Neural progenitor cell (in vitro differentiated cells): ENCODE data around the gene UPF3A. TPM values are rescaled to one million over a fixed set of nuclear protein-coding genes. Genes with fewer than 3 reads are reported as not detected.

Source experiments
- DNase-seq: peaks from one replicate; pipeline ENCODE4 v3.0.0-alpha.2; 2016; ENCODE audit warnings: low spot score
- H2AFZ ChIP-seq: fragments of 200-600 bp; sonication (generic); replicated peaks from 2 replicates; pipeline ENCODE4 v1.6.1; 2016; ENCODE audit warnings: antibody characterized with exemption
- H3F3A ChIP-seq: fragments of 200-600 bp; sonication (generic); 2 replicates; pipeline ENCODE4 v1.6.1; 2016; ENCODE audit warnings: antibody characterized with exemption, low read depth
- H3K27ac ChIP-seq: fragments of 200-600 bp; sonication (generic); 2 replicates; pipeline ENCODE4 v1.5.1; 2016; ENCODE audit warnings: mild to moderate bottlenecking
- H3K27me3 ChIP-seq: fragments of 200-600 bp; sonication (generic); 2 replicates; pipeline ENCODE4 v1.6.1; 2016; ENCODE audit warnings: mild to moderate bottlenecking, moderate library complexity
- H3K36me3 ChIP-seq: fragments of 200-600 bp; sonication (generic); 2 replicates; pipeline ENCODE4 v1.5.1; 2016
- H3K4me1 ChIP-seq: fragments of 200-600 bp; sonication (generic); 2 replicates; pipeline ENCODE4 v1.6.1; 2016; ENCODE audit warnings: mixed run types
- H3K4me2 ChIP-seq: fragments of 200-600 bp; sonication (generic); 2 replicates; pipeline ENCODE4 v1.6.1; 2016
- H3K4me3 ChIP-seq: fragments of 200-600 bp; sonication (generic); 2 replicates; pipeline ENCODE4 v1.5.1; 2016
- H3K79me2 ChIP-seq: fragments of 200-600 bp; sonication (generic); 2 replicates; pipeline ENCODE4 v1.6.1; 2016; ENCODE audit warnings: low read depth
- H3K9ac ChIP-seq: fragments of 200-600 bp; sonication (generic); 2 replicates; pipeline ENCODE4 v1.6.1; 2016
- H3K9me3 ChIP-seq: fragments of 200-600 bp; sonication (generic); 2 replicates; pipeline ENCODE4 v1.5.1; 2016; ENCODE audit warnings: low read depth
- H4K20me1 ChIP-seq: fragments of 200-600 bp; sonication (generic); 2 replicates; pipeline ENCODE4 v1.6.1; 2016; ENCODE audit warnings: low read depth
- H3K27ac Mint-ChIP-seq: 3 replicates; pipeline ENCODE4 v1.8.0; 2021; ENCODE audit warnings: mixed read lengths
- H3K27me3 Mint-ChIP-seq: 2 replicates; pipeline ENCODE4 v1.8.0; 2022; ENCODE audit warnings: low read depth, mild to moderate bottlenecking, inconsistent platforms, moderate library complexity, mixed read lengths; ENCODE audit not compliant: insufficient read depth
- H3K36me3 Mint-ChIP-seq: 3 replicates; pipeline ENCODE4 v1.8.0; 2021; ENCODE audit warnings: mixed read lengths
- H3K4me1 Mint-ChIP-seq: 3 replicates; pipeline ENCODE4 v1.8.0; 2021; ENCODE audit warnings: mixed read lengths
- H3K4me3 Mint-ChIP-seq: 3 replicates; pipeline ENCODE4 v1.8.0; 2021; ENCODE audit warnings: mild to moderate bottlenecking, moderate library complexity, mixed read lengths
- H3K9me3 Mint-ChIP-seq: 3 replicates; pipeline ENCODE4 v1.8.0; 2020; ENCODE audit warnings: mixed read lengths
- EZH2 ChIP-seq: fragments of 200-600 bp; sonication (generic); IDR thresholded peaks from 2 replicates; pipeline ENCODE4 v1.6.1; 2017; ENCODE audit warnings: antibody characterized with exemption, mild to moderate bottlenecking, moderate library complexity
- EZH2phosphoT487 ChIP-seq: fragments of 200-600 bp; sonication (generic); IDR thresholded peaks from 2 replicates; pipeline ENCODE4 v1.6.1; 2017; ENCODE audit warnings: antibody characterized with exemption
- total RNA-seq: library from RNA; depleted of rRNA; stranded (reverse); fragments of >200 nt; gene quantifications from 2 replicates; pipeline ENCODE4 v1.2.3, GENCODE V29; 2015; ENCODE audit warnings: low replicate concordance
- TF ChIP-seq, protein P1 (sequence below): fragments of 200-600 bp; sonication (generic); IDR thresholded peaks from 2 replicates; pipeline ENCODE4 v1.5.1; 2017; ENCODE audit warnings: antibody characterized with exemption, mild to moderate bottlenecking

Gene UPF3A
- total RNA-seq, 1 donor from 2014 or later, result 74.4 TPM

DNA sequence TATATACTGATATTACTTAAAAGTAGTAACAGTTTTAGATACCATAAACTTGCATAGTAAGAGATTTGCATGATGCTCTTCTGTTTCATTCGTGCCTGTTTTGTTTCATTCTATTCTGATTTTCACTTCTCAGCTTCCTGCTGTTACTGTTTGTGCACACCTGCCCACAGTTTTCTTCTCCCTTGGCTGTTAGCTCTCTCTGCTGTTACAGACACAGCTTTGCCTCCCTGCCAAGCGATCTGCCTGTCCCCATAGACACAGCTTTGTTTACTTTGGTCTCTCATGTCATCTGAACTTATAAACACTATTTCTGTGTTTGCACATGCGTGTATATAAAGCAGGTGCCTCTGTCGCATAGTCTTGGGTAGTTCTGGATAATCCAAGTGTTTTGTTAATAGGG lies 21.4 kb upstream of the UPF3A start:
- H3K4me1 Mint-ChIP-seq, result no peaks in the 10 kb centered on the region
- H4K20me1 ChIP-seq, result no peaks in the 10 kb centered on the region
- no peaks in the 10 kb centered on the region for H3K9me3 ChIP-seq
- peaks cover 2% of the 10 kb centered on the region for H3K27me3 Mint-ChIP-seq
- no peak overlapping the region for H3K27ac ChIP-seq
- no peak overlapping the region for H3K4me3 ChIP-seq
- H3F3A ChIP-seq, result no peaks in the 10 kb centered on the region
- H3K9me3 Mint-ChIP-seq, result no peaks in the 10 kb centered on the region
- no peak for DNase-seq
- H3K27me3 ChIP-seq, result no peaks in the 10 kb centered on the region
- H3K27ac Mint-ChIP-seq, result no peak overlapping the region
- no peaks in the 10 kb centered on the region for H3K4me1 ChIP-seq
- no peak overlapping the region for H3K4me2 ChIP-seq
- no peak for TF ChIP-seq EZH2phosphoT487
- TF ChIP-seq, protein P1, sequence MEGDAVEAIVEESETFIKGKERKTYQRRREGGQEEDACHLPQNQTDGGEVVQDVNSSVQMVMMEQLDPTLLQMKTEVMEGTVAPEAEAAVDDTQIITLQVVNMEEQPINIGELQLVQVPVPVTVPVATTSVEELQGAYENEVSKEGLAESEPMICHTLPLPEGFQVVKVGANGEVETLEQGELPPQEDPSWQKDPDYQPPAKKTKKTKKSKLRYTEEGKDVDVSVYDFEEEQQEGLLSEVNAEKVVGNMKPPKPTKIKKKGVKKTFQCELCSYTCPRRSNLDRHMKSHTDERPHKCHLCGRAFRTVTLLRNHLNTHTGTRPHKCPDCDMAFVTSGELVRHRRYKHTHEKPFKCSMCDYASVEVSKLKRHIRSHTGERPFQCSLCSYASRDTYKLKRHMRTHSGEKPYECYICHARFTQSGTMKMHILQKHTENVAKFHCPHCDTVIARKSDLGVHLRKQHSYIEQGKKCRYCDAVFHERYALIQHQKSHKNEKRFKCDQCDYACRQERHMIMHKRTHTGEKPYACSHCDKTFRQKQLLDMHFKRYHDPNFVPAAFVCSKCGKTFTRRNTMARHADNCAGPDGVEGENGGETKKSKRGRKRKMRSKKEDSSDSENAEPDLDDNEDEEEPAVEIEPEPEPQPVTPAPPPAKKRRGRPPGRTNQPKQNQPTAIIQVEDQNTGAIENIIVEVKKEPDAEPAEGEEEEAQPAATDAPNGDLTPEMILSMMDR, result no peak
- TF ChIP-seq EZH2, result no peak
- peak overlapping the region; percentile 12 for H3K9ac ChIP-seq
- no peak overlapping the region for H3K4me3 Mint-ChIP-seq
- no peak overlapping the region for H2AFZ ChIP-seq
- peaks cover 26% of the 10 kb centered on the region for H3K36me3 Mint-ChIP-seq
- no peaks in the 10 kb centered on the region for H3K79me2 ChIP-seq
- peaks cover 17% of the 10 kb centered on the region for H3K36me3 ChIP-seq

DNA sequence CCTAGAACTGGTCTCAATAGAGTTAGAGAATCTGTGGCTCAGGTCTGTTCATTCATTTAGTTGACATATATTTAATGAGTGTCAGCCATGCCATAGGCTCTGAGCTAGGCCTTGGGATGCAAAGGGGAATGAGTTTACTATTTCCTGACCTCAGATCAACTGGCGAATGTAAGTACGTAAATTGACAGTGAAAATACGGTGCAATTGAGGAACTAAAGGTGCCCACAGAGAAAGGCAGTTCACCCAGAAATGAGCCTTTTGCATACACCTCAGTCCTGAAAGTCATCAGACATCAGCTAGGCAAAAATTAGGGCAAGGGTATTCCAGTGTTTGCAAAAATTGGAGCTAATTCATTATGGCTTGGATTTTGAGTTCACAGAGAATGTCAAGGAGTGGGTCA lies 20.6 kb upstream of the UPF3A start:
- Histone ChIP-seq H2AFZ (no peak overlapping the region), H3K79me2 (no peaks in the 10 kb centered on the region), H3K9ac (no peak overlapping the region), H3K4me1 (no peaks in the 10 kb centered on the region), H3K9me3 (no peaks in the 10 kb centered on the region), H3K27me3 (no peaks in the 10 kb centered on the region), H3K27ac (no peak overlapping the region), H3K4me3 (no peak overlapping the region), H4K20me1 (no peaks in the 10 kb centered on the region), H3F3A (no peaks in the 10 kb centered on the region), H3K36me3 (peaks cover 11% of the 10 kb centered on the region), H3K4me2 (no peak overlapping the region)
- Mint-ChIP-seq H3K9me3 (no peaks in the 10 kb centered on the region), H3K4me3 (no peak overlapping the region), H3K36me3 (peaks cover 30% of the 10 kb centered on the region), H3K27ac (no peak overlapping the region), H3K4me1 (no peaks in the 10 kb centered on the region), H3K27me3 (no peaks in the 10 kb centered on the region)
- no peak for TF ChIP-seq EZH2
- TF ChIP-seq EZH2phosphoT487, result no peak
- TF ChIP-seq, protein P1, result no peak
- no peak for DNase-seq

DNA sequence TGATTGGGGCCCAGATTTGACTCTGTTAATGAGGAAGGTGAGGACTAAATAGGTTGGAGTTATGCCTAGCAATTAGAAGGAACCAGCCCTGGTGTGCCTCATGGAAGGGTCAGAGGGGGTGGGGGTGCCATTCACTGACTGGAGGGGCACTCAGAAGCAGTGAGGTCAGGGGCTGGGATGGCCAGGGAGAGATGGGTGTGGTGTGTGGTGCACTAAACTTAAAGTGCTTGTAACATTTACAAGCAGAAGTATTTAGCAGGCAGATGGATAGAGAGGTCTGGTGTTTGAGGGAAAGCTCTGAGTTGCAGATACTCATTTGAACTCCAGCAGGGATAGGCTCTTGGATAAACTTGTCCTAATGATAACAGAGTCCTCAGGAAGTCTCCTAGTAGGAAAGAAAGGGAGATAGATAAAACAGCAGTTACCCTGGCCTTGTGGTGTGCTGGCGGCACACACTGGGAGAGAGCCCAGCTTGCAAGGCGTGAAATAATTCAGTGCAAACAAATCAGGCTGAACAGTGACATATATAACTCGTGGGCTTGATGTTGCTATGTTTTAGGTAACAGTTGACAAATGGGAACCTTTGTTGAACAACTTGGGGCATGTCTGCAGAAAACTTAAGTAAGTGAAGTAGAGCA lies 20.0 kb upstream of the UPF3A start:
- Histone ChIP-seq H3K4me1 (no peaks in the 10 kb centered on the region), H3K27me3 (no peaks in the 10 kb centered on the region), H3K4me3 (no peak overlapping the region), H2AFZ (no peak overlapping the region), H3K27ac (no peak overlapping the region), H3K9ac (no peak overlapping the region), H3K9me3 (no peaks in the 10 kb centered on the region), H4K20me1 (no peaks in the 10 kb centered on the region), H3F3A (no peaks in the 10 kb centered on the region), H3K36me3 (peaks cover 11% of the 10 kb centered on the region), H3K4me2 (no peak overlapping the region), H3K79me2 (no peaks in the 10 kb centered on the region)
- no peak overlapping the region for H3K4me3 Mint-ChIP-seq
- H3K27me3 Mint-ChIP-seq, result no peaks in the 10 kb centered on the region
- H3K9me3 Mint-ChIP-seq, result no peaks in the 10 kb centered on the region
- no peaks in the 10 kb centered on the region for H3K4me1 Mint-ChIP-seq
- H3K27ac Mint-ChIP-seq, result no peak overlapping the region
- DNase-seq, result no peak
- peaks cover 34% of the 10 kb centered on the region for H3K36me3 Mint-ChIP-seq
- TF ChIP-seq, protein P1, result no peak
- TF ChIP-seq EZH2 (no peak), EZH2phosphoT487 (no peak)
